ENCODE data around the gene CXCR5.

CXCR5 gene

GRCh38 chr11:118901494-118902335, 18.0 kb downstream of the CXCR5 start:
- Histone ChIP-seq H3K9ac (ENCODE audit: low read length) (no peak overlapping the region), H3K4me3 (ENCODE audit: low read length) (no peak overlapping the region), H3K27me3 (ENCODE audit: control insufficient read depth, insufficient read depth, low read length) (no peaks in the 10 kb centered on the region), H3K36me3 (ENCODE audit: control insufficient read depth, low read depth, low read length) (peaks cover 56% of the 10 kb centered on the region), H3K9me3 (ENCODE audit: control insufficient read depth, low read depth, low read length) (no peaks in the 10 kb centered on the region), H3K4me1 (ENCODE audit: control insufficient read depth, low read depth, low read length) (peaks cover 2% of the 10 kb centered on the region), H3K27ac (ENCODE audit: low read length) (no peak overlapping the region)

GRCh38 chr11:118902336-118903203, 18.9 kb downstream of the CXCR5 start:
- no peak overlapping the region for H3K4me3 ChIP-seq (ENCODE audit: low read length)
- no peaks in the 10 kb centered on the region for H3K9me3 ChIP-seq (ENCODE audit: control insufficient read depth, low read depth, low read length)
- no peak overlapping the region for H3K9ac ChIP-seq (ENCODE audit: low read length)
- H3K4me1 ChIP-seq (ENCODE audit: control insufficient read depth, low read depth, low read length) = peaks cover 5% of the 10 kb centered on the region
- H3K27me3 ChIP-seq (ENCODE audit: control insufficient read depth, insufficient read depth, low read length) = no peaks in the 10 kb centered on the region
- peaks cover 56% of the 10 kb centered on the region for H3K36me3 ChIP-seq (ENCODE audit: control insufficient read depth, low read depth, low read length)
- H3K27ac ChIP-seq (ENCODE audit: low read length) = no peak overlapping the region

- no peak overlapping the region for H3K27ac ChIP-seq (ENCODE audit: low read length)
- H3K4me3 ChIP-seq (ENCODE audit: low read length) = no peak overlapping the region
- H3K9ac ChIP-seq (ENCODE audit: low read length) = no peak overlapping the region
Measured at GRCh38 chr11:118903204-118904015, 19.7 kb downstream of the CXCR5 start.

GRCh38 chr11:118907051-118908042, 23.7 kb downstream of the CXCR5 start:
- Histone ChIP-seq H3K9ac (ENCODE audit: low read length) (peak overlapping the region; percentile 9), H3K27me3 (ENCODE audit: control insufficient read depth, insufficient read depth, low read length) (no peaks in the 10 kb centered on the region), H3K4me3 (ENCODE audit: low read length) (peak overlapping the region; percentile 42), H3K4me1 (ENCODE audit: control insufficient read depth, low read depth, low read length) (peaks cover 43% of the 10 kb centered on the region), H3K9me3 (ENCODE audit: control insufficient read depth, low read depth, low read length) (no peaks in the 10 kb centered on the region), H3K36me3 (ENCODE audit: control insufficient read depth, low read depth, low read length) (peaks cover 26% of the 10 kb centered on the region), H3K27ac (ENCODE audit: low read length) (peak overlapping the region; percentile 13)

More at GRCh38 chr11:118903204-118904015, 19.7 kb downstream of the CXCR5 start:
- Histone ChIP-seq H3K36me3 (ENCODE audit: control insufficient read depth, low read depth, low read length) (peaks cover 56% of the 10 kb centered on the region), H3K9me3 (ENCODE audit: control insufficient read depth, low read depth, low read length) (no peaks in the 10 kb centered on the region), H3K27me3 (ENCODE audit: control insufficient read depth, insufficient read depth, low read length) (no peaks in the 10 kb centered on the region), H3K4me1 (ENCODE audit: control insufficient read depth, low read depth, low read length) (peaks cover 13% of the 10 kb centered on the region)

- Histone ChIP-seq H3K4me1 (ENCODE audit: control insufficient read depth, low read depth, low read length) (peaks cover 53% of the 10 kb centered on the region), H3K4me3 (ENCODE audit: low read length) (peak overlapping the region; percentile 63), H3K9ac (ENCODE audit: low read length) (no peak overlapping the region), H3K36me3 (ENCODE audit: control insufficient read depth, low read depth, low read length) (peaks cover 24% of the 10 kb centered on the region), H3K9me3 (ENCODE audit: control insufficient read depth, low read depth, low read length) (no peaks in the 10 kb centered on the region), H3K27ac (ENCODE audit: low read length) (no peak overlapping the region), H3K27me3 (ENCODE audit: control insufficient read depth, insufficient read depth, low read length) (no peaks in the 10 kb centered on the region)
Measured at GRCh38 chr11:118908264-118908663, 24.6 kb downstream of the CXCR5 start.

- no peaks in the 10 kb centered on the region for H3K9me3 ChIP-seq (ENCODE audit: control insufficient read depth, low read depth, low read length)
- peaks cover 17% of the 10 kb centered on the region for H3K36me3 ChIP-seq (ENCODE audit: control insufficient read depth, low read depth, low read length)
- peak overlapping the region; percentile 63 for H3K4me3 ChIP-seq (ENCODE audit: low read length)
- H3K4me1 ChIP-seq (ENCODE audit: control insufficient read depth, low read depth, low read length) = peaks cover 58% of the 10 kb centered on the region
- H3K27ac ChIP-seq (ENCODE audit: low read length) = no peak overlapping the region
- no peaks in the 10 kb centered on the region for H3K27me3 ChIP-seq (ENCODE audit: control insufficient read depth, insufficient read depth, low read length)
- peak overlapping the region; percentile 66 for H3K9ac ChIP-seq (ENCODE audit: low read length)
Measured at GRCh38 chr11:118908901-118909618, 25.4 kb downstream of the CXCR5 start.

GRCh38 chr11:118909619-118910308, 26.1 kb downstream of the CXCR5 start:
- H3K27me3 ChIP-seq (ENCODE audit: control insufficient read depth, insufficient read depth, low read length) = no peaks in the 10 kb centered on the region
- H3K9me3 ChIP-seq (ENCODE audit: control insufficient read depth, low read depth, low read length) = no peaks in the 10 kb centered on the region
- H3K9ac ChIP-seq (ENCODE audit: low read length) = peak overlapping the region; percentile 66
- H3K36me3 ChIP-seq (ENCODE audit: control insufficient read depth, low read depth, low read length) = peaks cover 13% of the 10 kb centered on the region
- peaks cover 64% of the 10 kb centered on the region for H3K4me1 ChIP-seq (ENCODE audit: control insufficient read depth, low read depth, low read length)
- H3K27ac ChIP-seq (ENCODE audit: low read length) = peak overlapping the region; percentile 35
- H3K4me3 ChIP-seq (ENCODE audit: low read length) = peak overlapping the region; percentile 63

- Histone ChIP-seq H3K4me1 (ENCODE audit: control insufficient read depth, low read depth, low read length) (peaks cover 68% of the 10 kb centered on the region), H3K9ac (ENCODE audit: low read length) (peak overlapping the region; percentile 84), H3K36me3 (ENCODE audit: control insufficient read depth, low read depth, low read length) (peaks cover 10% of the 10 kb centered on the region), H3K27ac (ENCODE audit: low read length) (peak overlapping the region; percentile 30), H3K9me3 (ENCODE audit: control insufficient read depth, low read depth, low read length) (no peaks in the 10 kb centered on the region), H3K27me3 (ENCODE audit: control insufficient read depth, insufficient read depth, low read length) (no peaks in the 10 kb centered on the region), H3K4me3 (ENCODE audit: low read length) (peak overlapping the region; percentile 63)
Measured at GRCh38 chr11:118910309-118911112, 26.8 kb downstream of the CXCR5 start.

Data from iPS-18a (cell line).